Liver (tissue), 9 donors: ENCODE measurements around the gene IQSEC3. TPM values are rescaled to one million over a fixed set of nuclear protein-coding genes. Genes with fewer than 3 reads are reported as not detected.

ENCODE experiments used
- DNase-seq: peaks from one replicate; pipeline ENCODE4 v3.0.0-alpha.2; 2017; ENCODE audit warnings: low spot score
- H3K27ac ChIP-seq, 2 donors: one replicate each; pipeline ENCODE4 v1.7.0; 2013; ENCODE audit warnings: inconsistent platforms in 2 of 2, low read length in 2 of 2, control low read depth in 1 of 2, low read depth in 1 of 2, mild to moderate bottlenecking in 1 of 2
- H3K27me3 ChIP-seq, 4 donors: one replicate each; pipeline versions ENCODE4 v1.6.1 to v1.7.0; 2013; ENCODE audit warnings: low read length in 3 of 4, inconsistent platforms in 1 of 4, mild to moderate bottlenecking in 1 of 4, moderate library complexity in 1 of 4; ENCODE audit not compliant: control insufficient read depth in 4 of 4, insufficient read depth in 4 of 4
- H3K36me3 ChIP-seq, 4 donors: one replicate each; pipeline versions ENCODE4 v1.6.1 to v1.7.0; 2013; ENCODE audit warnings: low read length in 3 of 4, mild to moderate bottlenecking in 3 of 4, low read depth in 1 of 4, moderate library complexity in 1 of 4; ENCODE audit not compliant: control insufficient read depth in 4 of 4, insufficient read depth in 3 of 4
- H3K4me1 ChIP-seq, 4 donors: one replicate each; pipeline versions ENCODE4 v1.6.1 to v1.7.0; 2013; ENCODE audit warnings: low read length in 3 of 4, mild to moderate bottlenecking in 3 of 4, moderate library complexity in 1 of 4; ENCODE audit not compliant: control insufficient read depth in 4 of 4, insufficient read depth in 4 of 4
- H3K4me3 ChIP-seq, 3 donors: one replicate each; pipeline versions ENCODE4 v1.6.1 to v1.7.0; 2013; ENCODE audit warnings: low read length in 3 of 3, control low read depth in 1 of 3, low read depth in 1 of 3, mild to moderate bottlenecking in 1 of 3
- H3K9ac ChIP-seq, 2 donors: one replicate each; pipeline ENCODE4 v1.7.0; 2013; ENCODE audit warnings: low read length in 2 of 2, mild to moderate bottlenecking in 2 of 2, moderate library complexity in 2 of 2, control low read depth in 1 of 2, low read depth in 1 of 2
- H3K9me3 ChIP-seq, 4 donors: one replicate each; pipeline versions ENCODE4 v1.6.1 to v1.7.0; 2013; ENCODE audit warnings: low read length in 3 of 4; ENCODE audit not compliant: control insufficient read depth in 4 of 4
- CTCF ChIP-seq: fragments of 150-350 bp; IDR thresholded peaks from 2 replicates; pipeline ENCODE4 v1.5.1; 2017; ENCODE audit warnings: improper control_type of control experiment, low read depth, low read length; ENCODE audit not compliant: missing input control
- EGR1 ChIP-seq, 2 donors: IDR thresholded peaks; 2 replicates each; pipeline ENCODE4 v1.6.1; 2016 to 2018; ENCODE audit warnings: antibody characterized with exemption in 2 of 2, low read depth in 2 of 2
- FOXA1 ChIP-seq: IDR thresholded peaks from 2 replicates; pipeline ENCODE4 v1.6.1; 2016; ENCODE audit warnings: antibody characterized with exemption
- FOXA2 ChIP-seq: IDR thresholded peaks from 2 replicates; pipeline ENCODE4 v1.6.1; 2016; ENCODE audit warnings: antibody characterized with exemption
- GABPA ChIP-seq, 2 donors: IDR thresholded peaks in 1 of 2; conservative IDR thresholded peaks in 1 of 2; 2 replicates each; pipeline ENCODE4 v1.6.1; 2016; ENCODE audit warnings: antibody characterized with exemption in 2 of 2, mild to moderate bottlenecking in 1 of 2, moderate library complexity in 1 of 2
- HNF4A ChIP-seq, 2 donors: conservative IDR thresholded peaks; 2 replicates each; pipeline ENCODE4 v1.6.1; 2016; ENCODE audit warnings: antibody characterized with exemption in 2 of 2, mild to moderate bottlenecking in 2 of 2
- HNF4G ChIP-seq: IDR thresholded peaks from 2 replicates; pipeline ENCODE4 v1.6.1; 2016; ENCODE audit warnings: antibody characterized with exemption
- JUND ChIP-seq, 2 donors: IDR thresholded peaks; 2 replicates each; pipeline ENCODE4 v1.6.1; 2016; ENCODE audit warnings: antibody characterized with exemption in 2 of 2
- MAX ChIP-seq: IDR thresholded peaks from 2 replicates; pipeline ENCODE4 v1.6.1; 2016; ENCODE audit warnings: antibody characterized with exemption
- NR2F2 ChIP-seq: IDR thresholded peaks from 2 replicates; pipeline ENCODE4 v1.6.1; 2016; ENCODE audit warnings: antibody characterized with exemption
- REST ChIP-seq: IDR thresholded peaks from 2 replicates; pipeline ENCODE4 v1.6.1; 2016; ENCODE audit warnings: antibody characterized with exemption, mild to moderate bottlenecking
- RXRA ChIP-seq, 2 donors: IDR thresholded peaks; 2 replicates each; pipeline ENCODE4 v1.6.1; 2017 to 2018; ENCODE audit warnings: antibody characterized with exemption in 2 of 2, mild to moderate bottlenecking in 1 of 2
- SP1 ChIP-seq: IDR thresholded peaks from 2 replicates; pipeline ENCODE4 v1.6.1; 2018; ENCODE audit warnings: antibody characterized with exemption, mild to moderate bottlenecking
- TAF1 ChIP-seq: conservative IDR thresholded peaks from 2 replicates; pipeline ENCODE4 v1.6.1; 2016; ENCODE audit warnings: antibody characterized with exemption, mild to moderate bottlenecking
- YY1 ChIP-seq: IDR thresholded peaks from 2 replicates; pipeline ENCODE4 v1.6.1; 2016; ENCODE audit warnings: antibody characterized with exemption, mild to moderate bottlenecking
- WGBS: extraction: QIAGEN DNeasy Blood & Tissue Kit; methylation state at CpG from one replicate; pipeline ENCODE4 v1.1.7; 2013; 5-methylcytosine and 5-hydroxymethylcytosine counted together
- polyA plus RNA-seq, 2 donors: library from polyadenylated mRNA; stranded (reverse) in 1 of 2; unstranded in 1 of 2; fragments of 200-250 nt in 1 of 2; fragments of >200 nt in 1 of 2; fragmentation: Nextera tagmentation in 1 of 2; extraction: Ambion mirVana in 1 of 2; gene quantifications; one replicate each; pipeline versions ENCODE4 v1.2.1 to v1.2.3, GENCODE V29; 2013 to 2015
- total RNA-seq, 2 donors: library from RNA; depleted of rRNA; stranded (reverse); fragments of >200 nt; gene quantifications; one replicate each; pipeline ENCODE4 v1.2.3, GENCODE V29; 2014
- TF ChIP-seq, protein P1 (sequence below): IDR thresholded peaks from 2 replicates; pipeline ENCODE4 v1.6.1; 2016; ENCODE audit warnings: antibody characterized with exemption
- TF ChIP-seq, protein P2 (sequence below): IDR thresholded peaks from 2 replicates; pipeline ENCODE4 v1.6.1; 2016; ENCODE audit warnings: antibody characterized with exemption
- donor health status: healthy.
- donor health status: healthy.
- donor health status: healthy.
- donor health status: healthy.
- donor health status: healthy.

The IQSEC3 gene
- total and polyA plus RNA-seq, 4 donors: under 0.01 to 0.79 (median 0.48) TPM

DNA sequence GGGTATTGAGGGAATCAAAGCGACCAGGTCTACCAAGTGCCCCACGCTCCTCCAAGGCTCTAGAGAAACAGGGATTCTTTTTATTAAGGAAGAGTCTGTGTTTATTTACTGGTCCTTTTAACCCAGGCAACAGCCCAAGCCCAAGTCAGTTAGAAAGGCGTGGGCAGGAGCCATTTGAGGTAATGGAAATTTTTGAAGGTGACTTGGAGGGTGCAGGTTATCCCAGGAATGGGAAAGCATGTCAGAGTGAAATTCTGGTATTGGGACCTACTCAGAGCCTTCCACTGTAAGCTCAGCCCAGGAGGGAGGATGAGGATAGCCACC, 144.5 kb downstream of the IQSEC3 start:
- H3K9ac ChIP-seq: peak overlapping the region; percentile 4 to 56
- no peak overlapping the region for H3K4me3 ChIP-seq
- H3K27ac ChIP-seq: peak overlapping the region; percentile 85 to 87
- TF ChIP-seq FOXA1 (no peak), GABPA (IDR thresholded peaks at IDR 0.05 in 1 of 2, conservative IDR thresholded peaks at IDR 0.05 in 1 of 2) (no peak), TAF1 (no peak), RXRA (IDR thresholded peaks at IDR 0.05) (no peak), FOXA2 (no peak), NR2F2 (no peak), JUND (IDR thresholded peaks at IDR 0.05) (no peak), EGR1 (IDR thresholded peaks at IDR 0.05; ENCODE audit: low read depth in 2 of 2) (no peak), MAX (no peak), REST (no peak), SP1 (no peak), CTCF (no peak), HNF4A (conservative IDR thresholded peaks at IDR 0.05) (no peak), HNF4G (no peak), YY1 (no peak)
- TF ChIP-seq, protein P1, sequence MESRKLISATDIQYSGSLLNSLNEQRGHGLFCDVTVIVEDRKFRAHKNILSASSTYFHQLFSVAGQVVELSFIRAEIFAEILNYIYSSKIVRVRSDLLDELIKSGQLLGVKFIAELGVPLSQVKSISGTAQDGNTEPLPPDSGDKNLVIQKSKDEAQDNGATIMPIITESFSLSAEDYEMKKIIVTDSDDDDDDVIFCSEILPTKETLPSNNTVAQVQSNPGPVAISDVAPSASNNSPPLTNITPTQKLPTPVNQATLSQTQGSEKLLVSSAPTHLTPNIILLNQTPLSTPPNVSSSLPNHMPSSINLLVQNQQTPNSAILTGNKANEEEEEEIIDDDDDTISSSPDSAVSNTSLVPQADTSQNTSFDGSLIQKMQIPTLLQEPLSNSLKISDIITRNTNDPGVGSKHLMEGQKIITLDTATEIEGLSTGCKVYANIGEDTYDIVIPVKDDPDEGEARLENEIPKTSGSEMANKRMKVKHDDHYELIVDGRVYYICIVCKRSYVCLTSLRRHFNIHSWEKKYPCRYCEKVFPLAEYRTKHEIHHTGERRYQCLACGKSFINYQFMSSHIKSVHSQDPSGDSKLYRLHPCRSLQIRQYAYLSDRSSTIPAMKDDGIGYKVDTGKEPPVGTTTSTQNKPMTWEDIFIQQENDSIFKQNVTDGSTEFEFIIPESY: no peak
- TF ChIP-seq, protein P2, sequence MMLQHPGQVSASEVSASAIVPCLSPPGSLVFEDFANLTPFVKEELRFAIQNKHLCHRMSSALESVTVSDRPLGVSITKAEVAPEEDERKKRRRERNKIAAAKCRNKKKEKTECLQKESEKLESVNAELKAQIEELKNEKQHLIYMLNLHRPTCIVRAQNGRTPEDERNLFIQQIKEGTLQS: no peak
- H3K9me3 ChIP-seq: no peaks in the 10 kb centered on the region
- DNase-seq: no peak
- H3K4me1 ChIP-seq: peaks cover 14 to 70% (median 55%) of the 10 kb centered on the region in 4 donors
- 63% methylated on average over 3 of the region's 3 CpGs for WGBS
- peaks cover 0 to 10% (median 8%) of the 10 kb centered on the region in 4 donors for H3K36me3 ChIP-seq
- H3K27me3 ChIP-seq: no peaks in the 10 kb centered on the region
